ENCODE measurements around the gene RBMS1.

DNA sequence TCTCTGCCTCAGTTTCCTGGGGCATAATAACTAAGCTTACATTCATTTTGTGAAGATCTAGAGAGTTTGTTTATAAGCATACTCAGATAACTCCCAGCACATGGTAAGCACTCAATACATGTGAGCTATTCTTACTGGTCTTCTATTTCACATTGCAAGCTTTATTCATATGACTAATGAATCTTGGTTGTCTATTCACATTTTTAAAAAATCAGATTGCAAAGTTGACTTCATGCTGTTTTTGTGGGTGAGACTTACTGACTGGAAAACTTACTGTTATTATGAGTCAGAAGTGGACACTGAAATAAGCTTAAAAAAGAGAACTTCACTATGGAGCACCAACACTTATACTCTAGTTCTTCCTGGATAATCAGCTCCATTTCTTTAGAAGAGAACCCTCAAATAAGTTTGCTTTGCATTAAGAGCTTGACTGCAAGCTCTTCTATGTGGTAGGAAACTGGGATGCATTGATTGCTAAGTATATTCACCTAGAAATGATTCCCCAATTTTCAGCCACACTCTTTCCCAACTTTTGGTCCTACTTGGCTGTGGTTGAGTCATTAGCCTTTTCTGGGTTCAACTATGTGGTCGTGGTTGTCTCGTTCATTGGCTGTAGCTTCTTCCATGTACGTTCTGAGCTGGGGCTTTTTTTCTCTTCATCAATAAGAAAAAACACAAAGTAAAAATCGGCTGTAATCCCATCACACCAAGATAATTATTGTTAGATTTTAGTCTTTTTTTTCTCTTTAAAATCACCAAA, 29.5 kb upstream of the RBMS1 start:
- no peak for TF ChIP-seq POLR2A (IDR thresholded peaks at IDR 0.05; ENCODE audit: low read depth, low read length)
- TF ChIP-seq, protein P1, sequence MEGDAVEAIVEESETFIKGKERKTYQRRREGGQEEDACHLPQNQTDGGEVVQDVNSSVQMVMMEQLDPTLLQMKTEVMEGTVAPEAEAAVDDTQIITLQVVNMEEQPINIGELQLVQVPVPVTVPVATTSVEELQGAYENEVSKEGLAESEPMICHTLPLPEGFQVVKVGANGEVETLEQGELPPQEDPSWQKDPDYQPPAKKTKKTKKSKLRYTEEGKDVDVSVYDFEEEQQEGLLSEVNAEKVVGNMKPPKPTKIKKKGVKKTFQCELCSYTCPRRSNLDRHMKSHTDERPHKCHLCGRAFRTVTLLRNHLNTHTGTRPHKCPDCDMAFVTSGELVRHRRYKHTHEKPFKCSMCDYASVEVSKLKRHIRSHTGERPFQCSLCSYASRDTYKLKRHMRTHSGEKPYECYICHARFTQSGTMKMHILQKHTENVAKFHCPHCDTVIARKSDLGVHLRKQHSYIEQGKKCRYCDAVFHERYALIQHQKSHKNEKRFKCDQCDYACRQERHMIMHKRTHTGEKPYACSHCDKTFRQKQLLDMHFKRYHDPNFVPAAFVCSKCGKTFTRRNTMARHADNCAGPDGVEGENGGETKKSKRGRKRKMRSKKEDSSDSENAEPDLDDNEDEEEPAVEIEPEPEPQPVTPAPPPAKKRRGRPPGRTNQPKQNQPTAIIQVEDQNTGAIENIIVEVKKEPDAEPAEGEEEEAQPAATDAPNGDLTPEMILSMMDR (conservative IDR thresholded peaks at IDR 0.05; ENCODE audit: low read depth, low read length): no peak

Data from IMR-90 (cell line).